H9 (cell line): Measurements from ENCODE around the gene SF3A2. TPM values are rescaled to one million over a fixed set of nuclear protein-coding genes. Genes with fewer than 3 reads are reported as not detected.
A peak's percentile ranks its signal among the peaks of the same experiment; 100 is the strongest.

ENCODE experiments used
- DNase-seq: peaks from one replicate; pipeline ENCODE4 v3.0.0-alpha.2; 2017
- H2AFZ ChIP-seq: one replicate; pipeline ENCODE4 v1.6.1; 2013; ENCODE audit warnings: mild to moderate bottlenecking, low read length, control low read depth, moderate library complexity
- H2AK5ac ChIP-seq: 2 replicates; pipeline ENCODE4 v1.6.1; 2013; ENCODE audit warnings: low read length, control low read depth, mixed read lengths; ENCODE audit not compliant: insufficient read length
- H2BK120ac ChIP-seq: one replicate; pipeline ENCODE4 v1.6.1; 2013; ENCODE audit warnings: low read depth, mild to moderate bottlenecking, low read length, control low read depth, inconsistent platforms; ENCODE audit not compliant: poor library complexity, severe bottlenecking
- H2BK12ac ChIP-seq: 2 replicates; pipeline ENCODE4 v1.6.1; 2013; ENCODE audit warnings: low read length, control low read depth, mixed read lengths, low read depth; ENCODE audit not compliant: insufficient read length
- H2BK15ac ChIP-seq: 2 replicates; pipeline ENCODE4 v1.6.1; 2013; ENCODE audit warnings: low read depth, low read length, control low read depth
- H2BK20ac ChIP-seq: one replicate; pipeline ENCODE4 v1.6.1; 2013; ENCODE audit warnings: low read depth, mild to moderate bottlenecking, low read length, control low read depth, inconsistent platforms; ENCODE audit not compliant: poor library complexity, severe bottlenecking
- H2BK5ac ChIP-seq: 2 replicates; pipeline ENCODE4 v1.6.1; 2013; ENCODE audit warnings: low read length, control low read depth, mixed read lengths; ENCODE audit not compliant: insufficient read length
- H3K14ac ChIP-seq: 2 replicates; pipeline ENCODE4 v1.6.1; 2013; ENCODE audit warnings: low read length, control low read depth; ENCODE audit not compliant: insufficient read depth
- H3K18ac ChIP-seq: 2 replicates; pipeline ENCODE4 v1.6.1; 2013; ENCODE audit warnings: low read depth, mild to moderate bottlenecking, mixed read lengths, low read length, control low read depth; ENCODE audit not compliant: insufficient read length
- H3K23ac ChIP-seq: 2 replicates; pipeline ENCODE4 v1.6.1; 2013; ENCODE audit warnings: low read length, control low read depth, mixed read lengths, low read depth; ENCODE audit not compliant: insufficient read length
- H3K23me2 ChIP-seq: 2 replicates; pipeline ENCODE4 v1.6.1; 2013; ENCODE audit warnings: low read depth, mild to moderate bottlenecking, mixed read lengths, low read length, control low read depth; ENCODE audit not compliant: insufficient read length, poor library complexity, severe bottlenecking
- H3K27ac ChIP-seq: 2 replicates; pipeline ENCODE4 v1.5.1; 2013; ENCODE audit warnings: low read length, control low read depth, mixed read lengths, low read depth; ENCODE audit not compliant: insufficient read length
- H3K27me3 ChIP-seq: 2 replicates; pipeline ENCODE4 v1.6.1; 2013; ENCODE audit warnings: low read length, control low read depth, inconsistent platforms; ENCODE audit not compliant: insufficient read depth
- H3K4ac ChIP-seq: 2 replicates; pipeline ENCODE4 v1.6.1; 2013; ENCODE audit warnings: low read depth, mild to moderate bottlenecking, control low read depth, inconsistent platforms, low read length, moderate library complexity
- H3K4me1 ChIP-seq: 2 replicates; pipeline ENCODE4 v1.6.1; 2013; ENCODE audit warnings: low read length, control low read depth, inconsistent platforms; ENCODE audit not compliant: insufficient read depth
- H3K4me2 ChIP-seq: 2 replicates; pipeline ENCODE4 v1.6.1; 2013; ENCODE audit warnings: low read length, control low read depth, mixed read lengths; ENCODE audit not compliant: insufficient read length, insufficient read depth
- H3K56ac ChIP-seq: 2 replicates; pipeline ENCODE4 v1.6.1; 2013; ENCODE audit warnings: low read depth, mild to moderate bottlenecking, mixed read lengths, low read length, control low read depth; ENCODE audit not compliant: insufficient read length
- H3K79me1 ChIP-seq: 2 replicates; pipeline ENCODE4 v1.6.1; 2013; ENCODE audit warnings: low read depth, mild to moderate bottlenecking, moderate library complexity, low read length, control low read depth, inconsistent platforms; ENCODE audit not compliant: insufficient read depth, poor library complexity, severe bottlenecking
- H3K79me2 ChIP-seq: 2 replicates; pipeline ENCODE4 v1.6.1; 2013; ENCODE audit warnings: low read length, control low read depth, inconsistent platforms; ENCODE audit not compliant: insufficient read depth
- H3K9ac ChIP-seq: 2 replicates; pipeline ENCODE4 v1.6.1; 2013; ENCODE audit warnings: low read length, control low read depth, mixed read lengths; ENCODE audit not compliant: insufficient read length; ENCODE audit errors: extremely low read depth
- H3K9me3 ChIP-seq: one replicate; pipeline ENCODE4 v1.6.1; 2013; ENCODE audit warnings: low read depth, low read length, inconsistent platforms; ENCODE audit not compliant: control insufficient read depth
- H3T11ph ChIP-seq: one replicate; pipeline ENCODE4 v1.6.1; 2013; ENCODE audit warnings: mild to moderate bottlenecking, low read length, control low read depth, inconsistent platforms
- H4K20me1 ChIP-seq: one replicate; pipeline ENCODE4 v1.6.1; 2013; ENCODE audit not compliant: control insufficient read depth, insufficient read length, insufficient read depth
- H4K5ac ChIP-seq: 2 replicates; pipeline ENCODE4 v1.6.1; 2013; ENCODE audit warnings: low read depth, mild to moderate bottlenecking, mixed read lengths, low read length, control low read depth; ENCODE audit not compliant: insufficient read length
- H4K8ac ChIP-seq: replicated peaks from 2 replicates; pipeline ENCODE4 v1.6.1; 2013; ENCODE audit warnings: low read length, control low read depth, mixed read lengths, low read depth; ENCODE audit not compliant: insufficient read length
- H4K91ac ChIP-seq: 2 replicates; pipeline ENCODE4 v1.6.1; 2013; ENCODE audit warnings: low read depth, mild to moderate bottlenecking, moderate library complexity, mixed read lengths, low read length, control low read depth; ENCODE audit not compliant: insufficient read length
- H3K27ac Mint-ChIP-seq, 3 experiments: 2 replicates in 2 of 3; 3 replicates in 1 of 3; pipeline ENCODE4 v1.8.0; 2020 to 2021; ENCODE audit warnings: mixed read lengths in 3 of 3, mild to moderate bottlenecking in 1 of 3, moderate library complexity in 1 of 3
- H3K27me3 Mint-ChIP-seq: 2 replicates; pipeline ENCODE4 v1.8.0; 2021; ENCODE audit warnings: low read depth, mild to moderate bottlenecking, moderate library complexity, mixed read lengths
- H3K36me3 Mint-ChIP-seq, 3 experiments: 2 replicates in 2 of 3; 3 replicates in 1 of 3; pipeline ENCODE4 v1.8.0; 2020 to 2021; ENCODE audit warnings: low read depth in 3 of 3, mixed read lengths in 3 of 3; ENCODE audit not compliant: insufficient read depth in 1 of 3
- H3K4me1 Mint-ChIP-seq, 2 experiments: 2 replicates each; pipeline ENCODE4 v1.8.0; 2020; ENCODE audit warnings: mixed read lengths in 2 of 2
- H3K4me3 Mint-ChIP-seq, 2 experiments: 2 replicates in 1 of 2; 3 replicates in 1 of 2; pipeline ENCODE4 v1.8.0; 2020 to 2021; ENCODE audit warnings: mild to moderate bottlenecking in 2 of 2, mixed read lengths in 2 of 2, moderate library complexity in 1 of 2
- H3K9me3 Mint-ChIP-seq, 2 experiments: 2 replicates in 1 of 2; 3 replicates in 1 of 2; pipeline ENCODE4 v1.8.0; 2020; ENCODE audit warnings: mild to moderate bottlenecking in 2 of 2, mixed read lengths in 2 of 2, moderate library complexity in 1 of 2
- CTCF ChIP-seq: fragments of 200-600 bp; sonication (generic); conservative IDR thresholded peaks from 3 replicates; pipeline ENCODE4 v1.8.0; 2021; ENCODE audit warnings: antibody characterized with exemption, mild to moderate bottlenecking
- WGBS: extraction: QIAGEN DNeasy Blood & Tissue Kit; methylation state at CpG from one replicate; pipeline ENCODE4 v1.1.7; 2013; ENCODE audit warnings: missing lambda C conversion rate, low lambda C conversion rate, mixed read lengths; ENCODE audit not compliant: insufficient read length; ENCODE audit errors: extremely low coverage; 5-methylcytosine and 5-hydroxymethylcytosine counted together
- total RNA-seq: library from RNA; stranded (reverse); gene quantifications from 2 replicates; pipeline ENCODE4 v1.2.1, GENCODE V29; 2021

SF3A2 gene
- total RNA-seq, 1 experiment from 2014 or later, result 166 TPM

GRCh38 chr19:2269244-2270156, 32.9 kb downstream of the SF3A2 start:
- Histone ChIP-seq H3K18ac (peak overlapping the region; percentile 99), H3K4ac (peak overlapping the region; percentile 13; the same call in 1 of the 2 replicates), H2AFZ (no peak overlapping the region), H2BK20ac (no peak overlapping the region), H3K4me2 (peak overlapping the region; percentile 61), H3K27ac (no peak overlapping the region), H4K20me1 (peaks cover 2% of the 10 kb centered on the region), H3T11ph (no peak overlapping the region), H2BK5ac (no peak overlapping the region), H3K27me3 (no peaks in the 10 kb centered on the region), H3K56ac (no peak overlapping the region), H2BK12ac (no peak overlapping the region), H2AK5ac (no peak overlapping the region), H4K91ac (peak overlapping the region; percentile 81), H3K14ac (peak overlapping the region; percentile 97), H3K9ac (peak overlapping the region; percentile 99), H3K79me1 (no peaks in the 10 kb centered on the region), H3K79me2 (peaks cover 24% of the 10 kb centered on the region; the same call in 1 of the 2 replicates), H2BK120ac (no peak overlapping the region), H4K8ac (no peak overlapping the region), H2BK15ac (no peak overlapping the region; the same call in 1 of the 2 replicates), H3K9me3 (no peaks in the 10 kb centered on the region), H3K23me2 (peaks cover 4% of the 10 kb centered on the region), H4K5ac (no peak overlapping the region), H3K23ac (no peak overlapping the region), H3K4me1 (0 out of 2 replicates have a peak, but pooled peaks cover 2% of the 10 kb centered on the region)
- Mint-ChIP-seq H3K9me3 (no peaks in the 10 kb centered on the region; a peak in 3 of 5 replicates), H3K27me3 (peaks cover 8% of the 10 kb centered on the region), H3K4me3 (peak overlapping the region; percentile 91 to 97), H3K4me1 (peaks cover 18 to 31% of the 10 kb centered on the region in 2 experiments), H3K36me3 (peaks cover 18 to 38% (median 25%) of the 10 kb centered on the region in 3 experiments), H3K27ac (peak overlapping the region; percentile 51 to 97 (median 94); a peak in 6 of 7 replicates)
- DNase-seq, result peak; percentile 97
- TF ChIP-seq CTCF, result peak; percentile 27; the same call in 1 of the 3 replicates
- WGBS, result no CpG with 5 or more reads among the region's 103 CpGs
